HepG2 (cell line): Measurements from ENCODE around the gene F2RL2.

ENCODE experiments used
- CTCF ChIP-seq: sonication (generic); formaldehyde crosslinking; IDR thresholded peaks from 2 replicates; pipeline ENCODE4 v1.5.0; 2020; ENCODE audit warnings: mild to moderate bottlenecking, missing genetic modification reagents, moderate library complexity
- ELK4 ChIP-seq: sonication (generic); formaldehyde crosslinking; IDR thresholded peaks from 2 replicates; pipeline ENCODE4 v1.9.0; 2021; ENCODE audit warnings: missing genetic modification reagents, borderline replicate concordance
- EZH2 ChIP-seq: conservative IDR thresholded peaks from 2 replicates; pipeline ENCODE4 v1.6.1; 2012; ENCODE audit warnings: mild to moderate bottlenecking, low read depth, low read length, moderate library complexity
- FOSL1 ChIP-seq: sonication (generic); formaldehyde crosslinking; IDR thresholded peaks from 2 replicates; pipeline ENCODE4 v1.9.0; 2021; ENCODE audit warnings: missing genetic modification reagents, borderline replicate concordance

GRCh38 chr5:76580981-76581380, 42.2 kb downstream of the F2RL2 start:
- TF ChIP-seq FOSL1 (CRISPR knock-in tag): no peak
- no peak for TF ChIP-seq EZH2
- TF ChIP-seq CTCF (CRISPR knock-in tag): no peak
- no peak for TF ChIP-seq ELK4 (CRISPR knock-in tag)
